BJ (cell line): Measurements from ENCODE around the gene SELE. TPM values are rescaled to one million over a fixed set of nuclear protein-coding genes. Genes with fewer than 3 reads are reported as not detected.
"Not testable (repeated sequence)": the region's sequence is repeated elsewhere in the genome, so short reads cannot be mapped to it uniquely, and the experiment has no call there.

Experiments
- CTCF ChIA-PET: fragments of 350-600 bp; formaldehyde crosslinking; extraction: SDS; loops from one replicate; lab custom pipeline; 2021; ENCODE audit warnings: antibody characterized with exemption, inconsistent platforms; lab: Yijun Ruan, JAX
- POLR2A ChIA-PET: fragments of 300-600 bp; sonication (Branson Sonifier 250); formaldehyde crosslinking; extraction: SDS; loops from one replicate; lab custom pipeline; 2021; ENCODE audit warnings: antibody characterized with exemption; lab: Charles Lee
- DNase-seq: peaks from one replicate; pipeline ENCODE4 v3.0.0-alpha.2; 2011; ENCODE audit warnings: low read depth
- H3K27me3 ChIP-seq: 2 replicates; pipeline ENCODE4 v1.6.0; 2011; ENCODE audit warnings: low read length; ENCODE audit not compliant: control insufficient read depth, insufficient read depth
- H3K36me3 ChIP-seq: 2 replicates; pipeline ENCODE4 v1.5.1; 2011; ENCODE audit warnings: low read length; ENCODE audit not compliant: control insufficient read depth, insufficient read depth
- H3K4me3 ChIP-seq: 2 replicates; pipeline ENCODE4 v1.5.1; 2011; ENCODE audit warnings: low read depth, mild to moderate bottlenecking, control low read depth, low read length
- CTCF ChIP-seq: IDR thresholded peaks from 2 replicates; pipeline ENCODE4 v1.5.1; 2011; ENCODE audit warnings: low read depth, mild to moderate bottlenecking, control low read depth, inconsistent platforms, low read length, moderate library complexity; ENCODE audit not compliant: insufficient read depth
- polyA plus RNA-seq: library from polyadenylated mRNA; depleted of rRNA; stranded (reverse); fragments of >200 nt; gene quantifications from 2 replicates; pipeline ENCODE4 v1.2.3, GENCODE V29; 2011

The SELE gene
- polyA plus RNA-seq, 1 experiment: not detected

- Histone ChIP-seq H3K36me3 (no peaks in the 10 kb centered on the region), H3K4me3 (no peak overlapping the region), H3K27me3 (no peaks in the 10 kb centered on the region; the same call in 1 of the 2 replicates)
- CTCF ChIA-PET: interaction anchor here (0.6 kb wide), 1 partner anchor 17 kb away, joined by 4 read pairs; no protein-coding TSS in a partner anchor
- TF ChIP-seq CTCF: no peak
- POLR2A ChIA-PET: no interaction called here
- no peak for DNase-seq
These were observed 39.4 kb downstream of the SELE start for GRCh38 chr1:169694304-169695075.

- ChIA-PET CTCF (interaction anchor here (0.6 to 1.4 kb wide), 2 partner anchors 12 to 1137 kb away, joined by 3 read pairs; no protein-coding TSS in a partner anchor), POLR2A (no interaction called here)
- no peaks in the 10 kb centered on the region; the same call in 1 of the 2 replicates for H3K27me3 ChIP-seq
- no peak for DNase-seq
- no peak overlapping the region for H3K4me3 ChIP-seq
- H3K36me3 ChIP-seq: no peaks in the 10 kb centered on the region
- no peak for TF ChIP-seq CTCF
These were observed 41.0 kb downstream of the SELE start for GRCh38 chr1:169692756-169693460.

GRCh38 chr1:169690489-169690888, 43.4 kb downstream of the SELE start:
- H3K36me3 ChIP-seq: no peaks in the 10 kb centered on the region
- no peaks in the 10 kb centered on the region; the same call in 1 of the 2 replicates for H3K27me3 ChIP-seq
- no peak for TF ChIP-seq CTCF
- CTCF ChIA-PET: interaction anchor here (1.0 kb wide), 1 partner anchor 22 kb away, joined by 3 read pairs; no protein-coding TSS in a partner anchor
- no peak overlapping the region for H3K4me3 ChIP-seq
- no peak for DNase-seq
- POLR2A ChIA-PET: no interaction called here

GRCh38 chr1:169689395-169689794, 44.5 kb downstream of the SELE start:
- no peak for TF ChIP-seq CTCF
- H3K4me3 ChIP-seq: no peak overlapping the region
- no peak for DNase-seq
- no peaks in the 10 kb centered on the region for H3K36me3 ChIP-seq
- CTCF ChIA-PET: interaction anchor here (0.6 to 1.0 kb wide), 2 partner anchors 24 to 100 kb away, joined by 3 read pairs; no protein-coding TSS in a partner anchor
- POLR2A ChIA-PET: no interaction called here
- no peaks in the 10 kb centered on the region for H3K27me3 ChIP-seq

- DNase-seq, POLR2A ChIA-PET, H3K4me3 ChIP-seq, H3K27me3 ChIP-seq, H3K36me3 ChIP-seq: not testable (repeated sequence)
- CTCF ChIA-PET: interaction anchor here (0.5 to 0.6 kb wide), 2 partner anchors 44 to 139 kb away, joined by 3 read pairs; no protein-coding TSS in a partner anchor
These were observed 45.5 kb downstream of the SELE start for GRCh38 chr1:169688377-169688776.
